GDM1 (cell line): Measurements from ENCODE around the gene CCDC30.

ENCODE experiments used
- DNase-seq: peaks from one replicate; lab custom pipeline; 2025; lab: John Stamatoyannopoulos, UW

CCDC30 gene

GRCh38 chr1:42462828-42463763, at the start of gene CCDC30:
Gene CCDC30 (plus strand): TSS chr1:42463286. CDS start chr1:42480552, 17,266 bp downstream.
- DNase-seq = peak; percentile 77

GRCh38 chr1:42414551-42415496, 48.3 kb upstream of the CCDC30 start:
- no peak for DNase-seq

- no peak for DNase-seq
Measured at GRCh38 chr1:42417166-42417565, 45.9 kb upstream of the CCDC30 start.

- no peak for DNase-seq
Measured at GRCh38 chr1:42418516-42418915, 44.6 kb upstream of the CCDC30 start.

GRCh38 chr1:42419126-42419821, 43.8 kb upstream of the CCDC30 start:
- no peak for DNase-seq

- DNase-seq = no peak
Measured at GRCh38 chr1:42420121-42420520, 43.0 kb upstream of the CCDC30 start.

- no peak for DNase-seq
Measured at GRCh38 chr1:42420911-42421585, 42.0 kb upstream of the CCDC30 start.

- DNase-seq = no peak
Measured at GRCh38 chr1:42422737-42423136, 40.3 kb upstream of the CCDC30 start.

GRCh38 chr1:42423681-42424080, 39.4 kb upstream of the CCDC30 start:
- no peak for DNase-seq

- no peak for DNase-seq
Measured at GRCh38 chr1:42424201-42424600, 38.9 kb upstream of the CCDC30 start.

GRCh38 chr1:42427240-42427639, 35.8 kb upstream of the CCDC30 start:
- no peak for DNase-seq

GRCh38 chr1:42429603-42430002, 33.5 kb upstream of the CCDC30 start:
- DNase-seq = peak; percentile 9

- DNase-seq = no peak
Measured at GRCh38 chr1:42430286-42431135, 32.6 kb upstream of the CCDC30 start.

GRCh38 chr1:42431514-42431913, 31.6 kb upstream of the CCDC30 start:
- DNase-seq = no peak

- DNase-seq = no peak
Measured at GRCh38 chr1:42432714-42433113, 30.4 kb upstream of the CCDC30 start.

GRCh38 chr1:42433369-42433768, 29.7 kb upstream of the CCDC30 start:
- no peak for DNase-seq

- DNase-seq = no peak
Measured at GRCh38 chr1:42434340-42434739, 28.7 kb upstream of the CCDC30 start.

GRCh38 chr1:42439940-42440339, 23.1 kb upstream of the CCDC30 start:
- DNase-seq = no peak

GRCh38 chr1:42442662-42443061, 20.4 kb upstream of the CCDC30 start:
- no peak for DNase-seq

- DNase-seq = no peak
Measured at GRCh38 chr1:42449256-42449655, 13.8 kb upstream of the CCDC30 start.

GRCh38 chr1:42450061-42450460, 13.0 kb upstream of the CCDC30 start:
- no peak for DNase-seq
